CD8-positive, alpha-beta memory T cell (primary cell): ENCODE data around the gene HACD1. TPM values are rescaled to one million over a fixed set of nuclear protein-coding genes. Genes with fewer than 3 reads are reported as not detected.

ENCODE experiments used
- CTCF ChIA-PET: fragments of 350-600 bp; sonication (Branson Sonifier 250); formaldehyde crosslinking; loops from one replicate; lab custom pipeline; 2021; ENCODE audit warnings: antibody characterized with exemption; lab: Charles Lee
- POLR2A ChIA-PET: fragments of 350-600 bp; sonication (Branson Sonifier 250); formaldehyde crosslinking; loops from one replicate; lab custom pipeline; 2021; ENCODE audit warnings: antibody characterized with exemption; lab: Charles Lee
- DNase-seq, 5 donors: peaks; one replicate each; pipeline versions ENCODE4 v3.0.0 to v3.0.0-alpha.2; 2020 to 2022; ENCODE audit warnings: mixed read lengths in 1 of 5
- H3K27ac ChIP-seq: one replicate; pipeline ENCODE4 v1.7.0; 2013; ENCODE audit warnings: low read depth, mild to moderate bottlenecking, low read length, moderate library complexity
- H3K27me3 ChIP-seq: 2 replicates; pipeline ENCODE4 v1.7.0; 2013; ENCODE audit warnings: low read length, mild to moderate bottlenecking; ENCODE audit not compliant: insufficient read depth, poor library complexity, severe bottlenecking
- H3K36me3 ChIP-seq: 2 replicates; pipeline ENCODE4 v1.7.0; 2013; ENCODE audit warnings: mild to moderate bottlenecking, low read length, moderate library complexity; ENCODE audit not compliant: insufficient read depth
- H3K4me1 ChIP-seq: 2 replicates; pipeline ENCODE4 v1.7.0; 2013; ENCODE audit warnings: mild to moderate bottlenecking, low read length, moderate library complexity; ENCODE audit not compliant: insufficient read depth
- H3K4me3 ChIP-seq: 2 replicates; pipeline ENCODE4 v1.7.0; 2013; ENCODE audit warnings: mild to moderate bottlenecking, low read length
- H3K9me3 ChIP-seq: 2 replicates; pipeline ENCODE4 v1.7.0; 2013; ENCODE audit warnings: mild to moderate bottlenecking, low read length
- H3K27ac Mint-ChIP-seq, 8 donors: one replicate each; pipeline ENCODE4 v1.8.0; 2020 to 2021; ENCODE audit warnings: mixed read lengths in 8 of 8, mild to moderate bottlenecking in 6 of 8, inconsistent platforms in 3 of 8, moderate library complexity in 3 of 8
- H3K27me3 Mint-ChIP-seq, 2 donors: one replicate each; pipeline ENCODE4 v1.8.0; 2020 to 2021; ENCODE audit warnings: mixed read lengths in 2 of 2, mild to moderate bottlenecking in 1 of 2, moderate library complexity in 1 of 2
- H3K36me3 Mint-ChIP-seq, 3 donors: one replicate each; pipeline ENCODE4 v1.8.0; 2020 to 2021; ENCODE audit warnings: mixed read lengths in 3 of 3, inconsistent platforms in 1 of 3, mild to moderate bottlenecking in 1 of 3
- H3K4me1 Mint-ChIP-seq, 3 donors: one replicate each; pipeline ENCODE4 v1.8.0; 2020 to 2021; ENCODE audit warnings: mixed read lengths in 3 of 3, inconsistent platforms in 1 of 3, mild to moderate bottlenecking in 1 of 3
- H3K4me3 Mint-ChIP-seq, 7 donors: one replicate each; pipeline ENCODE4 v1.8.0; 2020 to 2021; ENCODE audit warnings: mixed read lengths in 7 of 7, mild to moderate bottlenecking in 6 of 7, moderate library complexity in 4 of 7, inconsistent platforms in 2 of 7
- H3K9me3 Mint-ChIP-seq, 5 donors: one replicate each; pipeline ENCODE4 v1.8.0; 2020 to 2022; ENCODE audit warnings: mixed read lengths in 5 of 5, mild to moderate bottlenecking in 3 of 5, moderate library complexity in 2 of 5, inconsistent platforms in 1 of 5
- polyA plus RNA-seq: library from polyadenylated mRNA; unstranded; fragments of 300-500 nt; fragmentation: Illumina TruSeq; gene quantifications from one replicate; pipeline ENCODE4 v1.2.3, GENCODE V29; 2021
- total RNA-seq, 2 experiments: library from RNA; stranded (reverse); gene quantifications; one replicate each; pipeline ENCODE4 v1.2.3, GENCODE V29; 2021

HACD1 gene
- total RNA-seq (1 to 10 TPM; 1.9 to 2.2 TPM), polyA plus RNA-seq (1.1 TPM)

GRCh38 chr10:17617031-17617911, at the start of gene HACD1:
HACD1 (minus strand) TSS chr10:17617374; CDS start chr10:17617339, 35 bp downstream.
- Histone ChIP-seq H3K27me3 (no peaks in the 10 kb centered on the region), H3K4me3 (peak within 1 kb of the TSS; percentile 76), H3K36me3 (no peaks in the 10 kb centered on the region), H3K9me3 (no peaks in the 10 kb centered on the region), H3K27ac (no peak within 1 kb of the TSS), H3K4me1 (peaks cover 5% of the 10 kb centered on the region)
- peak within 1 kb of the TSS; percentile 80 to 92 (median 87) for H3K4me3 Mint-ChIP-seq
- H3K27me3 Mint-ChIP-seq = peaks cover 8 to 21% of the 10 kb centered on the region in 2 donors
- ChIA-PET CTCF (interaction anchor here (1.5 to 2.0 kb wide), 2 partner anchors 27 to 74 kb away, joined by 3 to 4 read pairs; partner anchors contain the start of gene STAM), POLR2A (interaction anchor here (0.5 to 0.6 kb wide), 3 partner anchors 16 to 591 kb away, joined by 3 to 6 read pairs (median 3); no protein-coding TSS in a partner anchor)
- H3K36me3 Mint-ChIP-seq = no peaks in the 10 kb centered on the region
- DNase-seq = peak; percentile 26 to 56 (median 37)
- H3K27ac Mint-ChIP-seq = peak within 1 kb of the TSS in 2 of 8 donors; percentile 21 to 77
- no peaks in the 10 kb centered on the region for H3K9me3 Mint-ChIP-seq
- peaks cover 5 to 12% (median 8%) of the 10 kb centered on the region in 3 donors for H3K4me1 Mint-ChIP-seq

GRCh38 chr10:17665747-17666146, 48.6 kb upstream of the HACD1 start:
- Mint-ChIP-seq H3K4me3 (no peak overlapping the region), H3K36me3 (peaks cover 0 to 25% (median 14%) of the 10 kb centered on the region in 3 donors), H3K9me3 (no peaks in the 10 kb centered on the region), H3K27me3 (no peaks in the 10 kb centered on the region), H3K27ac (no peak overlapping the region), H3K4me1 (peaks cover 40 to 66% (median 58%) of the 10 kb centered on the region in 3 donors)
- ChIA-PET POLR2A (no interaction called here), CTCF (no interaction called here)
- Histone ChIP-seq H3K4me1 (peaks cover 8% of the 10 kb centered on the region), H3K36me3 (no peaks in the 10 kb centered on the region), H3K4me3 (no peak overlapping the region), H3K27ac (no peak overlapping the region), H3K9me3 (no peaks in the 10 kb centered on the region), H3K27me3 (no peaks in the 10 kb centered on the region)
- DNase-seq = no peak

- H3K9me3 Mint-ChIP-seq = no peaks in the 10 kb centered on the region
- Histone ChIP-seq H3K4me3 (no peak overlapping the region), H3K27me3 (no peaks in the 10 kb centered on the region), H3K36me3 (no peaks in the 10 kb centered on the region), H3K27ac (peak overlapping the region; percentile 29), H3K4me1 (peaks cover 3% of the 10 kb centered on the region), H3K9me3 (no peaks in the 10 kb centered on the region)
- peaks cover 0 to 30% (median 15%) of the 10 kb centered on the region in 3 donors for H3K36me3 Mint-ChIP-seq
- CTCF ChIA-PET = no interaction called here
- no peaks in the 10 kb centered on the region for H3K27me3 Mint-ChIP-seq
- H3K4me1 Mint-ChIP-seq = peaks cover 29 to 57% (median 45%) of the 10 kb centered on the region in 3 donors
- no peak overlapping the region for H3K4me3 Mint-ChIP-seq
- no peak for DNase-seq
- peak overlapping the region in 2 of 8 donors; percentile 17 to 47 for H3K27ac Mint-ChIP-seq
- POLR2A ChIA-PET = no interaction called here
These were observed 46.3 kb upstream of the HACD1 start for GRCh38 chr10:17663450-17663849.

- Histone ChIP-seq H3K36me3 (no peaks in the 10 kb centered on the region), H3K9me3 (no peaks in the 10 kb centered on the region), H3K27ac (no peak overlapping the region), H3K4me3 (no peak overlapping the region), H3K4me1 (no peaks in the 10 kb centered on the region), H3K27me3 (no peaks in the 10 kb centered on the region)
- Mint-ChIP-seq H3K27ac (peak overlapping the region in 2 of 8 donors; percentile 1 to 19), H3K4me1 (peaks cover 31 to 57% (median 44%) of the 10 kb centered on the region in 3 donors), H3K4me3 (peak overlapping the region in 1 of 7 donors; percentile 14), H3K36me3 (peaks cover 0 to 30% (median 16%) of the 10 kb centered on the region in 3 donors), H3K9me3 (no peaks in the 10 kb centered on the region), H3K27me3 (no peaks in the 10 kb centered on the region)
- DNase-seq = no peak
- ChIA-PET POLR2A (interaction anchor here (0.9 kb wide), 1 partner anchor 15 kb away, joined by 3 read pairs; no protein-coding TSS in a partner anchor), CTCF (no interaction called here)
These were observed 45.3 kb upstream of the HACD1 start for GRCh38 chr10:17662193-17663138.

GRCh38 chr10:17661510-17661909, 44.3 kb upstream of the HACD1 start:
- CTCF ChIA-PET = no interaction called here
- no peak for DNase-seq
- Histone ChIP-seq H3K4me1 (peaks cover 6% of the 10 kb centered on the region), H3K27me3 (no peaks in the 10 kb centered on the region), H3K9me3 (no peaks in the 10 kb centered on the region), H3K27ac (no peak overlapping the region), H3K4me3 (no peak overlapping the region), H3K36me3 (no peaks in the 10 kb centered on the region)
- no peaks in the 10 kb centered on the region for H3K9me3 Mint-ChIP-seq
- peak overlapping the region in 1 of 7 donors; percentile 2 for H3K4me3 Mint-ChIP-seq
- H3K27me3 Mint-ChIP-seq = peaks cover 0 to 1% of the 10 kb centered on the region in 2 donors
- peaks cover 1 to 31% (median 17%) of the 10 kb centered on the region in 3 donors for H3K36me3 Mint-ChIP-seq
- peak overlapping the region in 1 of 8 donors; percentile 7 for H3K27ac Mint-ChIP-seq
- POLR2A ChIA-PET = interaction anchor here (0.9 kb wide), 1 partner anchor 14 kb away, joined by 3 read pairs; no protein-coding TSS in a partner anchor
- peaks cover 38 to 64% (median 52%) of the 10 kb centered on the region in 3 donors for H3K4me1 Mint-ChIP-seq

GRCh38 chr10:17660921-17661320, 43.7 kb upstream of the HACD1 start:
- DNase-seq = no peak
- ChIA-PET CTCF (no interaction called here), POLR2A (no interaction called here)
- Histone ChIP-seq H3K4me1 (peaks cover 9% of the 10 kb centered on the region), H3K4me3 (no peak overlapping the region), H3K27me3 (no peaks in the 10 kb centered on the region), H3K36me3 (no peaks in the 10 kb centered on the region), H3K27ac (no peak overlapping the region), H3K9me3 (no peaks in the 10 kb centered on the region)
- no peak overlapping the region for H3K4me3 Mint-ChIP-seq
- H3K9me3 Mint-ChIP-seq = peaks cover 0 to 2% (median 0%) of the 10 kb centered on the region in 5 donors
- no peak overlapping the region for H3K27ac Mint-ChIP-seq
- peaks cover 3 to 33% (median 20%) of the 10 kb centered on the region in 3 donors for H3K36me3 Mint-ChIP-seq
- H3K4me1 Mint-ChIP-seq = peaks cover 41 to 68% (median 56%) of the 10 kb centered on the region in 3 donors
- H3K27me3 Mint-ChIP-seq = peaks cover 0 to 1% of the 10 kb centered on the region in 2 donors

- peaks cover 9% of the 10 kb centered on the region for H3K4me1 ChIP-seq
- no peak overlapping the region for H3K4me3 ChIP-seq
- Mint-ChIP-seq H3K4me3 (no peak overlapping the region), H3K9me3 (peaks cover 0 to 6% (median 0%) of the 10 kb centered on the region in 5 donors), H3K27ac (peak overlapping the region in 1 of 8 donors; percentile 55), H3K27me3 (peaks cover 0 to 1% of the 10 kb centered on the region in 2 donors), H3K4me1 (peaks cover 56 to 79% (median 70%) of the 10 kb centered on the region in 3 donors), H3K36me3 (peaks cover 3 to 36% (median 21%) of the 10 kb centered on the region in 3 donors)
- no peak overlapping the region for H3K27ac ChIP-seq
- ChIA-PET POLR2A (interaction anchor here (0.6 kb wide), 1 partner anchor 47 kb away, joined by 4 read pairs; no protein-coding TSS in a partner anchor), CTCF (interaction anchor here (1.2 kb wide), 1 partner anchor 10 kb away, joined by 3 read pairs; no protein-coding TSS in a partner anchor)
- H3K9me3 ChIP-seq = no peaks in the 10 kb centered on the region
- no peaks in the 10 kb centered on the region for H3K27me3 ChIP-seq
- H3K36me3 ChIP-seq = no peaks in the 10 kb centered on the region
- DNase-seq = no peak
These were observed 42.2 kb upstream of the HACD1 start for GRCh38 chr10:17659365-17659764.
